Fibroblast of lung (primary cell): ENCODE measurements around the gene C4orf50. TPM values are rescaled to one million over a fixed set of nuclear protein-coding genes. Genes with fewer than 3 reads are reported as not detected.

Experiments
- DNase-seq, 2 donors: peaks; one replicate each; pipeline versions ENCODE4 v3.0.0 to v3.0.0-alpha.2; 2010; ENCODE audit warnings: low read depth in 2 of 2
- H2AFZ ChIP-seq: 2 replicates; pipeline ENCODE4 v1.5.1; 2012; ENCODE audit warnings: low read length, control low read depth, inconsistent platforms
- H3K27ac ChIP-seq: 2 replicates; pipeline ENCODE4 v1.5.1; 2011; ENCODE audit warnings: low read length, control low read depth; ENCODE audit not compliant: insufficient read depth
- H3K27me3 ChIP-seq: 2 replicates; pipeline ENCODE4 v1.5.1; 2011; ENCODE audit warnings: mild to moderate bottlenecking, low read length; ENCODE audit not compliant: control insufficient read depth, insufficient read depth
- H3K36me3 ChIP-seq: 2 replicates; pipeline ENCODE4 v1.5.1; 2011; ENCODE audit warnings: low read length; ENCODE audit not compliant: control insufficient read depth, insufficient read depth
- H3K4me1 ChIP-seq: 2 replicates; pipeline ENCODE4 v1.5.1; 2011; ENCODE audit warnings: low read length; ENCODE audit not compliant: control insufficient read depth, insufficient read depth; ENCODE audit errors: extremely low read depth
- H3K4me2 ChIP-seq: 2 replicates; pipeline ENCODE4 v1.5.1; 2011; ENCODE audit warnings: low read length, control low read depth; ENCODE audit not compliant: insufficient read depth; ENCODE audit errors: extremely low read depth
- H3K4me3 ChIP-seq, 4 experiments: fragments of 200-600 bp in 1 of 4; sonication (generic) in 1 of 4; replicated peaks in 1 of 4; 2 replicates each; pipeline ENCODE4 v1.5.1; 2011 to 2016; ENCODE audit warnings: low read length in 4 of 4, low read depth in 3 of 4, mild to moderate bottlenecking in 3 of 4, control low read depth in 2 of 4, inconsistent platforms in 1 of 4, mixed read lengths in 1 of 4; ENCODE audit not compliant: insufficient read depth in 1 of 4; ENCODE audit errors: control extremely low read depth in 1 of 4
- H3K79me2 ChIP-seq: 2 replicates; pipeline ENCODE4 v1.5.1; 2012; ENCODE audit warnings: mild to moderate bottlenecking, low read length, inconsistent platforms; ENCODE audit not compliant: control insufficient read depth, insufficient read depth
- H3K9ac ChIP-seq: 2 replicates; pipeline ENCODE4 v1.5.1; 2011; ENCODE audit warnings: mild to moderate bottlenecking, low read length, control low read depth; ENCODE audit not compliant: insufficient read depth
- H3K9me3 ChIP-seq: 2 replicates; pipeline ENCODE4 v1.5.1; 2012; ENCODE audit warnings: low read depth, low read length; ENCODE audit not compliant: control insufficient read depth, insufficient read depth
- H4K20me1 ChIP-seq: 2 replicates; pipeline ENCODE4 v1.5.1; 2011; ENCODE audit warnings: low read length; ENCODE audit not compliant: control insufficient read depth, insufficient read depth; ENCODE audit errors: extremely low read depth
- CTCF ChIP-seq, 2 donors: IDR thresholded peaks in 1 of 2; conservative IDR thresholded peaks in 1 of 2; 1 replicate in 1 of 2; 2 replicates in 1 of 2; pipeline ENCODE4 v1.5.1; 2011 to 2012; ENCODE audit warnings: low read length in 2 of 2, control low read depth in 1 of 2, inconsistent platforms in 1 of 2, low read depth in 1 of 2, mild to moderate bottlenecking in 1 of 2
- EZH2 ChIP-seq: IDR thresholded peaks from 2 replicates; pipeline ENCODE4 v1.5.1; 2012; ENCODE audit warnings: low read length, control low read depth, mild to moderate bottlenecking; ENCODE audit errors: missing control alignments
- polyA plus RNA-seq, 2 donors: library from polyadenylated mRNA; depleted of rRNA in 1 of 2; stranded (reverse) in 1 of 2; unstranded in 1 of 2; fragments of >200 nt; gene quantifications; 2 replicates each; pipeline ENCODE4 v1.2.1, GENCODE V29; 2011 to 2012; ENCODE audit warnings: missing spikeins in 1 of 2
- total RNA-seq: library from RNA; depleted of rRNA; stranded (reverse); fragments of >200 nt; gene quantifications from 2 replicates; pipeline ENCODE4 v1.2.1, GENCODE V29; 2014

C4orf50 gene
- total and polyA plus RNA-seq, 2 donors (not counting 1 experiment from before 2014, with no cell fraction given): not detected

DNA sequence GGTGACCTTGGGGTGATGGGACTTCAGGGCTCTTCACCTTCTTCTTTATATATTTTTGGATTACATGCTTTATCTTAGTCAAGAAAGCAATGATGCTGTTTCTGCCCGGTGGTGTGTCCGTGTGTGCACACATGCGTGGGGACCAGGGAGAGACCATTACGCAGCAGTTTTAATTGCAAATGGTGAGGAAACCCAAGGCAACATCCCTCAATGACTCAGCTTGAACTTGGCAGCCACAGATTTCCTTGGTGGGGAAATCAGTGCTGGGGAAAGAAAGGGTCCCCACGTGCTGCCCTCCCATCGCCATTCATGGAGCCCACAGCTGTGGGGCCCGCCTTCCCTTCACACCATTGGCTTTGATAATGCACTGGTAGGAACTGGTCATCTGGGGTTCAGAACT is 46.2 kb upstream of the C4orf50 start:
- Histone ChIP-seq H3K9me3 (no peaks in the 10 kb centered on the region), H3K36me3 (no peaks in the 10 kb centered on the region), H3K79me2 (no peaks in the 10 kb centered on the region), H3K4me1 (no peaks in the 10 kb centered on the region), H3K4me3 (no peak overlapping the region), H2AFZ (no peak overlapping the region), H3K4me2 (no peak overlapping the region), H3K27me3 (no peaks in the 10 kb centered on the region), H4K20me1 (no peaks in the 10 kb centered on the region), H3K9ac (no peak overlapping the region), H3K27ac (no peak overlapping the region)
- DNase-seq: no peak
- TF ChIP-seq CTCF (conservative IDR thresholded peaks at IDR 0.05 in 1 of 2, IDR thresholded peaks at IDR 0.05 in 1 of 2; ENCODE audit: low read depth in 1 of 2, low read length in 2 of 2): no peak
- TF ChIP-seq EZH2: no peak

- no peak overlapping the region for H3K4me2 ChIP-seq
- H3K36me3 ChIP-seq: no peaks in the 10 kb centered on the region
- no peak for TF ChIP-seq EZH2
- TF ChIP-seq CTCF (conservative IDR thresholded peaks at IDR 0.05 in 1 of 2, IDR thresholded peaks at IDR 0.05 in 1 of 2; ENCODE audit: low read depth in 1 of 2, low read length in 2 of 2): no peak
- H3K9me3 ChIP-seq: no peaks in the 10 kb centered on the region
- no peak overlapping the region for H2AFZ ChIP-seq
- H3K9ac ChIP-seq: no peak overlapping the region
- H3K79me2 ChIP-seq: no peaks in the 10 kb centered on the region
- no peak for DNase-seq
- H4K20me1 ChIP-seq: no peaks in the 10 kb centered on the region
- no peak overlapping the region for H3K4me3 ChIP-seq
- H3K4me1 ChIP-seq: no peaks in the 10 kb centered on the region
- no peak overlapping the region for H3K27ac ChIP-seq
- no peaks in the 10 kb centered on the region for H3K27me3 ChIP-seq
Measured at GRCh38 chr4:6063684-6064083, 45.5 kb upstream of the C4orf50 start.

DNA sequence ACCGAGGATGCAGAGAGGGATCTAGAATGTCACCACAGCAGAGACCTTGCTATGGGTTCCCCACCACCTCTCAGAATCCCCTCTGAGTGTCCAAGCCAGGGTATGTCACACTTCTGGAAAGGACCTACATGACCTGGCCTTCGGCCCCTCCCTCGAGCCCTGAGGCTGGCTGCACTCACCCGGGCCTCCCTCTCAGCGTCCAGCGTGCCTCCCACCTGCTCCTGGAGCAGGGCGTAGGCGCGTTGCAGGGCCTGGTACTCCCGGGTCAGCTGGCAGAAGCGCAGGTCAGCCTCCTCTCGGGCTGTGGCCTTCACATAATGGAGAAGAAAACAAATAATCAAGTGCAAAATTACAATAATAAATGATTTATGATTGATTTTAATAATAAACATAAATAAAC is 43.9 kb upstream of the C4orf50 start:
- Histone ChIP-seq H3K4me2 (no peak overlapping the region), H3K36me3 (no peaks in the 10 kb centered on the region), H3K27me3 (no peaks in the 10 kb centered on the region), H3K9ac (no peak overlapping the region), H3K4me1 (no peaks in the 10 kb centered on the region), H3K9me3 (no peaks in the 10 kb centered on the region), H3K27ac (no peak overlapping the region), H3K4me3 (no peak overlapping the region), H4K20me1 (no peaks in the 10 kb centered on the region), H2AFZ (no peak overlapping the region), H3K79me2 (no peaks in the 10 kb centered on the region)
- DNase-seq: no peak
- TF ChIP-seq EZH2: no peak
- no peak for TF ChIP-seq CTCF (conservative IDR thresholded peaks at IDR 0.05 in 1 of 2, IDR thresholded peaks at IDR 0.05 in 1 of 2; ENCODE audit: low read depth in 1 of 2, low read length in 2 of 2)
